IMR-90 (cell line): ENCODE data around the gene ZFP36. TPM values are rescaled to one million over a fixed set of nuclear protein-coding genes. Genes with fewer than 3 reads are reported as not detected.
A peak's percentile ranks its signal among the peaks of the same experiment; 100 is the strongest.

Source experiments
- ATAC-seq: fragments of 200-7000 bp; cut with Tn5 transposase; 2 replicates; pipeline ENCODE4 v1.9.1; 2020; ENCODE audit warnings: low read depth, mild to moderate bottlenecking, moderate library complexity
- BruUV-seq: library from RNA; stranded (reverse); fragments of 400-500 nt; replicated peaks from 2 replicates; lab custom pipeline; 2021; lab: Mats Ljungman, UMichigan
- CTCF ChIA-PET: fragments of 300-600 bp; formaldehyde crosslinking; extraction: SDS; loops from one replicate; lab custom pipeline; 2021; ENCODE audit warnings: antibody characterized with exemption; lab: Yijun Ruan, JAX
- POLR2A ChIA-PET: fragments of 300-600 bp; sonication (Branson Sonifier 250); formaldehyde crosslinking; loops from one replicate; lab custom pipeline; 2022; ENCODE audit warnings: antibody characterized with exemption; ENCODE audit not compliant: unreplicated experiment; lab: Charles Lee
- DNase-seq: peaks from one replicate; pipeline ENCODE4 v3.0.0; 2013
- H2AFZ ChIP-seq: replicated peaks from 2 replicates; pipeline ENCODE3; 2013; ENCODE audit warnings: low read length, mild to moderate bottlenecking; ENCODE audit not compliant: poor library complexity
- H2AK5ac ChIP-seq: 2 replicates; pipeline ENCODE4 v1.6.1; 2013; ENCODE audit warnings: low read depth, low read length, inconsistent platforms
- H2AK9ac ChIP-seq: replicated peaks from 2 replicates; pipeline ENCODE3; 2013; ENCODE audit warnings: mild to moderate bottlenecking, low read depth, low read length, moderate library complexity; ENCODE audit not compliant: poor library complexity
- H2BK120ac ChIP-seq: 2 replicates; pipeline ENCODE4 v1.6.1; 2013; ENCODE audit warnings: low read depth, low read length, inconsistent platforms
- H2BK15ac ChIP-seq: 3 replicates; pipeline ENCODE4 v1.6.1; 2013; ENCODE audit warnings: low read depth, low read length, inconsistent platforms
- H2BK20ac ChIP-seq: 2 replicates; pipeline ENCODE4 v1.6.1; 2013; ENCODE audit warnings: low read depth, mild to moderate bottlenecking, inconsistent platforms, low read length, moderate library complexity
- H2BK5ac ChIP-seq: 2 replicates; pipeline ENCODE4 v1.6.1; 2013; ENCODE audit warnings: mild to moderate bottlenecking, low read depth, low read length, inconsistent platforms; ENCODE audit not compliant: poor library complexity, severe bottlenecking
- H3K14ac ChIP-seq: replicated peaks from 2 replicates; pipeline ENCODE4 v1.6.1; 2013; ENCODE audit warnings: low read depth, low read length, inconsistent platforms
- H3K18ac ChIP-seq: 2 replicates; pipeline ENCODE4 v1.6.1; 2013; ENCODE audit warnings: low read depth, low read length, control low read depth
- H3K23ac ChIP-seq: 2 replicates; pipeline ENCODE4 v1.6.1; 2013; ENCODE audit warnings: low read depth, low read length, inconsistent platforms
- H3K27ac ChIP-seq: 2 replicates; pipeline ENCODE4 v1.5.1; 2013; ENCODE audit warnings: mild to moderate bottlenecking, control low read depth, low read length; ENCODE audit not compliant: insufficient read depth
- H3K27me3 ChIP-seq: 2 replicates; pipeline ENCODE4 v1.6.1; 2013; ENCODE audit warnings: low read length; ENCODE audit not compliant: control insufficient read depth, insufficient read depth
- H3K36me3 ChIP-seq: 2 replicates; pipeline ENCODE4 v1.6.1; 2013; ENCODE audit warnings: low read length, mixed read lengths; ENCODE audit not compliant: control insufficient read depth, insufficient read depth
- H3K4ac ChIP-seq: 2 replicates; pipeline ENCODE4 v1.6.1; 2013; ENCODE audit warnings: low read depth, low read length, inconsistent platforms
- H3K4me1 ChIP-seq: 2 replicates; pipeline ENCODE4 v1.6.1; 2013; ENCODE audit warnings: low read length, mixed read lengths; ENCODE audit not compliant: control insufficient read depth, insufficient read depth
- H3K4me2 ChIP-seq: 2 replicates; pipeline ENCODE4 v1.6.1; 2013; ENCODE audit warnings: low read depth, mild to moderate bottlenecking, control low read depth, low read length, moderate library complexity
- H3K4me3 ChIP-seq: 2 replicates; pipeline ENCODE4 v1.5.1; 2013; ENCODE audit warnings: low read depth, mild to moderate bottlenecking, control low read depth, low read length, moderate library complexity; ENCODE audit not compliant: insufficient read depth
- H3K56ac ChIP-seq: 2 replicates; pipeline ENCODE4 v1.6.1; 2013; ENCODE audit warnings: low read length, inconsistent platforms; ENCODE audit not compliant: insufficient read depth; ENCODE audit errors: extremely low read depth
- H3K79me1 ChIP-seq, 2 experiments: 2 replicates each; pipeline ENCODE4 v1.6.1; 2013; ENCODE audit warnings: low read length in 2 of 2, inconsistent platforms in 1 of 2, low read depth in 1 of 2
- H3K9ac ChIP-seq: 2 replicates; pipeline ENCODE4 v1.6.1; 2013; ENCODE audit warnings: low read depth, low read length, control low read depth
- H3K9me1 ChIP-seq: 2 replicates; pipeline ENCODE4 v1.6.1; 2013; ENCODE audit warnings: low read length, inconsistent platforms; ENCODE audit not compliant: insufficient read depth
- H3K9me3 ChIP-seq: 2 replicates; pipeline ENCODE4 v1.6.1; 2013; ENCODE audit warnings: low read length; ENCODE audit not compliant: control insufficient read depth, insufficient read depth
- H4K20me1 ChIP-seq: 2 replicates; pipeline ENCODE4 v1.6.1; 2013; ENCODE audit warnings: low read length, inconsistent platforms; ENCODE audit not compliant: insufficient read depth
- H4K5ac ChIP-seq: 2 replicates; pipeline ENCODE4 v1.6.1; 2013; ENCODE audit warnings: mild to moderate bottlenecking, low read depth, low read length, control low read depth
- H4K8ac ChIP-seq, 2 experiments: 2 replicates each; pipeline ENCODE4 v1.6.1; 2013; ENCODE audit warnings: low read depth in 2 of 2, low read length in 2 of 2, control low read depth in 1 of 2, inconsistent platforms in 1 of 2
- H4K91ac ChIP-seq: 2 replicates; pipeline ENCODE4 v1.6.1; 2013; ENCODE audit warnings: low read depth, low read length, inconsistent platforms; ENCODE audit not compliant: insufficient read depth
- CEBPB ChIP-seq: IDR thresholded peaks from 2 replicates; pipeline ENCODE4 v1.6.1; 2012; ENCODE audit warnings: low read depth, low read length, improper control_type of control experiment
- CTCF ChIP-seq: conservative IDR thresholded peaks from 2 replicates; pipeline ENCODE4 v1.5.1; 2012; ENCODE audit warnings: mild to moderate bottlenecking, low read depth, low read length, improper control_type of control experiment
- ELK1 ChIP-seq: fragments of 150-350 bp; IDR thresholded peaks from 2 replicates; pipeline ENCODE4 v1.6.1; 2016; ENCODE audit warnings: low read depth, mild to moderate bottlenecking, low read length, moderate library complexity, borderline replicate concordance
- FOS ChIP-seq: fragments of 150-350 bp; IDR thresholded peaks from 2 replicates; pipeline ENCODE4 v1.6.1; 2016; ENCODE audit warnings: low read depth, low read length
- MAZ ChIP-seq: IDR thresholded peaks from 2 replicates; pipeline ENCODE4 v1.6.1; 2012; ENCODE audit warnings: low read depth, mild to moderate bottlenecking, low read length, improper control_type of control experiment, moderate library complexity, borderline replicate concordance
- MXI1 ChIP-seq: IDR thresholded peaks from 2 replicates; pipeline ENCODE4 v1.6.1; 2012; ENCODE audit warnings: low read depth, mild to moderate bottlenecking, low read length, moderate library complexity, borderline replicate concordance
- NFE2L2 ChIP-seq: fragments of 150-350 bp; IDR thresholded peaks from 2 replicates; pipeline ENCODE4 v1.6.1; 2016; ENCODE audit warnings: low read depth, mild to moderate bottlenecking, low read length
- POLR2A ChIP-seq: IDR thresholded peaks from 2 replicates; pipeline ENCODE4 v1.6.1; 2012; ENCODE audit warnings: mild to moderate bottlenecking, low read depth, low read length
- RAD21 ChIP-seq: IDR thresholded peaks from 2 replicates; pipeline ENCODE4 v1.6.1; 2012; ENCODE audit warnings: low read length, improper control_type of control experiment
- RCOR1 ChIP-seq: IDR thresholded peaks from 2 replicates; pipeline ENCODE4 v1.6.1; 2012; ENCODE audit warnings: mild to moderate bottlenecking, low read length, improper control_type of control experiment; ENCODE audit not compliant: insufficient replicate concordance
- RFX5 ChIP-seq: IDR thresholded peaks from 2 replicates; pipeline ENCODE4 v1.8.0; 2012; ENCODE audit warnings: low read depth, mild to moderate bottlenecking, low read length, moderate library complexity
- SMC3 ChIP-seq: fragments of 150-350 bp; IDR thresholded peaks from 2 replicates; pipeline ENCODE4 v1.6.1; 2016; ENCODE audit warnings: low read depth, mild to moderate bottlenecking, antibody characterized with exemption, low read length, moderate library complexity
- USF2 ChIP-seq: fragments of 150-350 bp; IDR thresholded peaks from 2 replicates; pipeline ENCODE4 v1.6.1; 2017; ENCODE audit warnings: mild to moderate bottlenecking, antibody characterized with exemption, low read length, low read depth
- WGBS, 2 experiments: methylation state at CpG; one replicate each; pipeline versions ENCODE4 v1.1.5 to v1.1.7; 2013; ENCODE audit warnings: missing lambda C conversion rate in 2 of 2; ENCODE audit not compliant: insufficient read length in 1 of 2; ENCODE audit errors: extremely low coverage in 2 of 2; 5-methylcytosine and 5-hydroxymethylcytosine counted together
- dilution Hi-C: fragments of 300-500 bp; cut with HindIII; formaldehyde crosslinking; loops from one replicate; pipeline ENCODE4 v1.14.3; 2018; ENCODE audit warnings: low sequenced_read_pairs; ENCODE audit not compliant: unreplicated experiment
- in situ Hi-C: fragments of 300-500 bp; cut with MboI; formaldehyde crosslinking; loops from 3 replicates; pipeline ENCODE4 v1.14.3; 2019; ENCODE audit warnings: low sequenced_read_pairs, inconsistent platforms, mixed read lengths
- intact Hi-C: fragments of 100-400 bp; cut with micrococcal nuclease; formaldehyde crosslinking; loops from 2 replicates; pipeline ENCODE4 v1.10.0; 2022
- polyA plus RNA-seq, 3 experiments: library from polyadenylated mRNA; depleted of rRNA; stranded (reverse); fragments of >200 nt; gene quantifications; 2 replicates each; pipeline ENCODE4 v1.2.3, GENCODE V29; 2012; ENCODE audit warnings: low replicate concordance in 1 of 3
- total RNA-seq: library from RNA; depleted of rRNA; stranded (reverse); fragments of >200 nt; gene quantifications from 2 replicates; pipeline ENCODE4 v1.2.3, GENCODE V29; 2012

Gene ZFP36
- total and polyA plus RNA-seq, 2 of the 4 experiments (the other 2 are of a cell fraction): 1.4 to 45.0 TPM

- 0% methylated on average over 16 of the region's 60 CpGs; no CpG with 5 or more reads in 1 of the 2 experiments for WGBS, 2 experiments
- Histone ChIP-seq H3K9me3 (no peaks in the 10 kb centered on the region), H2BK20ac (peak within 1 kb of the TSS; percentile 29), H3K27ac (peak within 1 kb of the TSS; percentile 98), H4K5ac (peak within 1 kb of the TSS; percentile 87), H3K9me1 (peaks cover 9% of the 10 kb centered on the region; the same call in 1 of the 2 replicates), H2BK120ac (peak within 1 kb of the TSS; percentile 90), H3K36me3 (peaks cover 33% of the 10 kb centered on the region), H3K9ac (peak within 1 kb of the TSS; percentile 99), H3K79me1 (peaks cover 10 to 54% of the 10 kb centered on the region in 2 experiments; a peak in 3 of 4 replicates), H3K56ac (peak within 1 kb of the TSS; percentile 99), H4K20me1 (peaks cover 52% of the 10 kb centered on the region), H3K18ac (peak within 1 kb of the TSS; percentile 50), H3K23ac (peak within 1 kb of the TSS; percentile 95), H3K14ac (peak within 1 kb of the TSS; percentile 100), H2BK15ac (peak within 1 kb of the TSS; percentile 74; the same call in 2 of the 3 replicates), H3K4me2 (peak within 1 kb of the TSS; percentile 71), H2AK5ac (peak within 1 kb of the TSS; percentile 98), H2AFZ (peak within 1 kb of the TSS; percentile 92), H3K4me3 (peak within 1 kb of the TSS; percentile 90), H4K8ac (peak within 1 kb of the TSS; percentile 85 to 94), H2AK9ac (peak within 1 kb of the TSS; percentile 100), H3K4me1 (peaks cover 26% of the 10 kb centered on the region), H2BK5ac (peak within 1 kb of the TSS; percentile 88), H4K91ac (peak within 1 kb of the TSS; percentile 98), H3K4ac (peak within 1 kb of the TSS; percentile 98), H3K27me3 (no peaks in the 10 kb centered on the region)
- POLR2A ChIA-PET: interaction anchor here (1.0 to 1.5 kb wide), 2 partner anchors 9 to 16 kb away, joined by 3 to 6 read pairs; no protein-coding TSS in a partner anchor
- ATAC-seq (peak; percentile 55), DNase-seq (peak; percentile 100)
- intact Hi-C loops (loop anchor here (1.0 to 2.0 kb wide), 5 partner anchors 9 to 289 kb away; partner anchors contain the start of gene SAMD4B), in situ Hi-C loops (no loop called here), dilution Hi-C loops (no loop called here)
- CTCF ChIA-PET: interaction anchor here (0.8 to 2.3 kb wide), 5 partner anchors 11 to 24 kb away, joined by 3 to 28 read pairs (median 5); partner anchors contain the start of genes MED29 and RPS16
- BruUV-seq: no TSS peak
- TF ChIP-seq POLR2A (peak; percentile 77), CEBPB (peak; percentile 94), ELK1 (peak; percentile 18; the same call in 1 of the 2 replicates), CTCF (peak; percentile 75), FOS (peak; percentile 31; the same call in 1 of the 2 replicates), MXI1 (peak; percentile 22; the same call in 1 of the 2 replicates), RFX5 (no peak), MAZ (peak; percentile 83), RCOR1 (no peak), RAD21 (peak; percentile 54), SMC3 (peak; percentile 44), NFE2L2 (no peak), USF2 (peak; percentile 91)
These were observed 5.6 kb downstream of the ZFP36 start, which contains the start of gene PLEKHG2 for GRCh38 chr19:39412100-39412866. Gene PLEKHG2, plus strand, starts transcription at chr19:39412669. Its CDS starts 1,418 bp downstream, at chr19:39414087.
